SKM-1 treated with dmso at 0.1 percent for 144 hours (cell line): Measurements from ENCODE around the gene RFXAP.

Experiments used
- DNase-seq: peaks from one replicate; lab custom pipeline; 2025; ENCODE audit not compliant: unreplicated experiment; lab: John Stamatoyannopoulos, UW

RFXAP gene

GRCh38 chr13:36815062-36815461 is 4.0 kb upstream of the RFXAP start:
- peak; percentile 35 for DNase-seq

DNA sequence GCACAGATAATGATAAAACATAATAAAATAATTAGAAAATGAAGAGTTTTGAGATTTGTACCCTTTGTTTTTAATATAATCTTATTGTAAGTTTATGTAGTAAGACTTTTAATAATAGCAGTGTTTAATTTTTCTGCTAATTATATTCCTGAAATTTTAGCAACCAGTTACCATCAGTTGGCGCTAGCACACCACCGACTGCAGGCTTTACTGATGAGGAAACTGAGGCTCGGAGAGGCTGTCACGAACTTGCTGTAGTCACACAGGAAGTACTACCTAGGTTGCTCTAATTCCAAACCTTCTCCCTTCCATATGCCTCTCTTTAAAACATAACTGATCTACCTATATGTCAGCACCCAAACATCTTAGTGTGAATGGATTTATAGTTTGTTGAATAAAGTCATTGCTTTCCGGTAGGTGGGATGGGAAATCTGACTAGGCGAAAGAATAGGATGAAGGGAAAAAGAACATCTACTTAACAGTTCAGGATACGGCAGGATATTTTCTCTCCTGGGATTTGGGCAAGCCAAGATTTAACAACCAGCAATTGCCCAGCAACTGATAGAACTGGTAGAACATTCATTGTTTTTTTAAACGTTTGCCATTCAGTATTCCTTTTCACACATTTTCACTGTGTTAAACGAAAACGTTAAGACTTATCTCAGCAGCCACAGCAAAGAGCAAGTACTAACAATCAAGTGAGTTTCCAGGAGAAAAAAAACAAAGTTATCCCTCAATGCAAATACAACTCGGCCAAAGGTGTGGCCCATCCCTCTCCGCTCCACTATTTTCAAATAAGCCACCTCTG is 822 bp upstream of the RFXAP start:
- DNase-seq = no peak

- DNase-seq = peak; percentile 28
Observed at GRCh38 chr13:36819739-36820090, 693 bp downstream of the RFXAP start.

- no peak for DNase-seq
Observed at GRCh38 chr13:36820222-36820621, 1.2 kb downstream of the RFXAP start.

- DNase-seq = no peak
Observed at GRCh38 chr13:36822785-36823184, 3.8 kb downstream of the RFXAP start.

DNA sequence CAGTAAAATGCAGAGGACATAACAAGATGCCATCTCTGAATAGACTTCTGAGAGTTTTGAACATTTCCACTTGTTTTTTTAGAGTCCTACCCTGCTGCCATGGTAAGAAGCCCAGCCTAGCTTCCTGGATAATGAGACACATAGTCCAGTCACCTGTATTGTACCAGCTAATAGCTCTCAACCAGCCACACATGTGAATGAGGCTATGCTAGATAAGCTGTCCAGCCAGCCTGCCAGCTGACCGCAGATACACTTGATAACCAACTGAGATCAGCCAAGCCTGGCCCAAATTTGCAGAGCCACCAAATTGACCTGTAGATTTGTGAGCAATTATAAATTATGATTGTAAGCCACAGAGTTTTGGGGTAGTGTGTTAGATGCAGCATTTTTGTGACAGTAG is 10.7 kb downstream of the RFXAP start:
- no peak for DNase-seq

GRCh38 chr13:36831291-36831690 is 12.3 kb downstream of the RFXAP start:
- no peak for DNase-seq

GRCh38 chr13:36834299-36834698 is 15.3 kb downstream of the RFXAP start:
- no peak for DNase-seq

- no peak for DNase-seq
Observed at GRCh38 chr13:36837354-36838092, 18.5 kb downstream of the RFXAP start.

DNA sequence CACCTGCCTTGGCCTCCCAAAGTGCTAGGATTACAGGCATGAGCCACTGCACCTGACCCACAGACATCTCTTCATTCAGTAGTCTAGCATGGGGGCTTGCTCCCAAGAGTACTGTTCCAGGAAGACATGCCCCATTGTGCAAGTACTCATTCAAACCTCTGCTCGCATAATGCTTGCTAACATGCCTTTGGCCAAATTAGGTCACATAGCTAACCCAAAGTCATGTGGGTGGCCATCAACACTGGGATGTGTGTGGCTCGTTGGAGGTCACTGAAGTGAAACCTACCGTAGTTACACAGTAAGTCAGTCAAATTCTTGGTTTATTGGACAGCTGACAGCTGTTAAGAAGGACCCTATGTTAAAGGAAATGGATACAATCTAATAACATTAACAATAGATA is 20.3 kb downstream of the RFXAP start:
- DNase-seq = no peak

DNA sequence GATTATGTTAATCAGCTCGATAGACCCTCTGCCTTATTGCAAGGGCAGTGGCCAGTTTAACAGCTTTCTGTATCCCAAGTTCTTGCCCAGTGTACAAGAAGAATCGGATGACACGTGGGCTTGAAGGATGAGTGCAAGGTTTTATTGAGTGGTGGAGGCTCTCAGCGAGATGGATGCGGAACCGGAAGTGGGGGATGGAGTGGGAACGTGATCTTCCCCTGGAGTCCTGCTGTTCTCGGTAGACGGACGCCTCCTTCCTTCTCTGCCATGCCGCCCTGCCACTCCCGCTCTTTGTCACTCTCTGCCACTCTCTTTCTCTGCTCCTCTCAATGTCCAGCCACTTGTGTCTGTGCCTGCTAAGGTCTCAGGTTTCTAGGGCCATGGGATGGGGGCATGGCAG is 21.0 kb downstream of the RFXAP start:
- no peak for DNase-seq

GRCh38 chr13:36840718-36841250 is 21.8 kb downstream of the RFXAP start:
- no peak for DNase-seq

DNA sequence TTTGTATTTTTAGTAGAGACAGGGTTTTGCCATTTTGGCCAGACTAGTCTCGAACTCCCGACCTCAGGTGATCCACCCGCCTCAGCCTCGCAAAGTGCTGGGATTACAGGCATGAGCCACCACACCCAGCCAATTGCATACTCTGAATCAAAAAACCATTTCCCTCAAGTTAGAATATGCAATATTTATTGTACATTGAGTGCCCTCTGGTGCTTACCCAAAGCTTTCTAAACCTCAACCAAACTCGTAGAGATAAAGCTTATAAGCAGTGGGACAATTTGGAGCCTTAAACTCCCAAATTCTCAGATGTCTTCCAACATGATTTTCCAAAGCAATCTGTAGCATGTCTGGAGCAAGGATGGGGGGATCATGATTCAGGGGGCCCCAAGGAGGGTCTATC is 22.4 kb downstream of the RFXAP start:
- no peak for DNase-seq

GRCh38 chr13:36847606-36848005 is 28.6 kb downstream of the RFXAP start:
- DNase-seq = no peak

- DNase-seq = no peak
Observed at GRCh38 chr13:36848199-36848982, 29.4 kb downstream of the RFXAP start.

GRCh38 chr13:36850790-36851438 is 31.9 kb downstream of the RFXAP start:
- DNase-seq = peak; percentile 52

- DNase-seq = no peak
Observed at GRCh38 chr13:36857253-36857652, 38.2 kb downstream of the RFXAP start.

DNA sequence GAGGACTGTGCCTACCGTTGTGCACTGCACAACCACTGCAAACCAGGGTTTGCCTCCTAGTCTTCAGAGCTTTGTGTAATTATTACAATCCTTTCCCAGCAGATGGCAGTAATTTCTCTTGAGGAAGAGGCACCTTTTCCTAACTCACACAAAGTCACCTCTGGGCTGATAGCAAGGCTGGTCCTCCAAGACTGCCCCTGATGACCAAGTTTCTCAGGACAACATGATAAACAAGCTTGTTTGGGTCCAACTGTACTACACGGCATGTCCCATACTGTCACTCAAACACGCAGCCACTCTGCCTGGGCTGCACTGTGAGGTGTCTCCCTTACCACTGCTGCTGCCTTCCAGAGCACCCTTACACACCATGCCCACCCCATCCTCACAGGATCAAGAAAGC is 39.3 kb downstream of the RFXAP start:
- peak; percentile 73 for DNase-seq

DNA sequence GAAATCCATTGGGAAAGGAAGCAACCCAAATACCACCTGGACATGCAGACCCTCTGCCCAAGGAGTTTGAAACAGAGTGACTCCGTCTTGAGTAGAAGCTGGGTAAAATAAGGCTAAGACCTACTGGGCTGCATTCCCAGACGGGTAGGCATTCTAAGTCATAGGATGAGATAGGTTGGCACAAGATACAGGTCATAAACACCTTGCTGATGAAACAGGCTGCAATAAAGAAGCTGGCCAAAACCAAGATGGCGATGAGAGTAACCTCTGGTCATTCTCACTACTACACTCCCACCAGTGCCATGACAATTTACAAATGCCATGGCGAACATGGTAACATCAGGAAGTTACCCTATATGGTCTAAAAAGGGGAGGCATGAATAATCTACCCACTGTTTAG is 40.2 kb downstream of the RFXAP start:
- no peak for DNase-seq

- DNase-seq = no peak
Observed at GRCh38 chr13:36862002-36862685, 43.1 kb downstream of the RFXAP start.
